ENCODE data around the gene CBX1. TPM values are rescaled to one million over a fixed set of nuclear protein-coding genes. Genes with fewer than 3 reads are reported as not detected.
"Not testable (repeated sequence)": the region's sequence is repeated elsewhere in the genome, so short reads cannot be mapped to it uniquely, and the experiment has no call there.

CBX1 gene
- total RNA-seq, 1 experiment from 2014 or later = 126 TPM

- H3K36me3 ChIP-seq (replicated peaks; ENCODE audit: control insufficient read depth, insufficient read depth, low read length) = no peaks in the 10 kb centered on the region
- H3K27me3 ChIP-seq (ENCODE audit: control insufficient read depth, insufficient read depth, low read length) = peaks cover 11% of the 10 kb centered on the region
- no peak for DNase-seq
- H3K4me3 ChIP-seq (ENCODE audit: insufficient read depth, low read depth, low read length) = no peak overlapping the region
Measured at GRCh38 chr17:48043176-48043575, 58.1 kb downstream of the CBX1 start.

GRCh38 chr17:48038687-48039086 lies 62.6 kb downstream of the CBX1 start:
- Histone ChIP-seq H3K27me3 (ENCODE audit: control insufficient read depth, insufficient read depth, low read length) (peaks cover 28% of the 10 kb centered on the region), H3K4me3 (ENCODE audit: insufficient read depth, low read depth, low read length) (no peak overlapping the region), H3K36me3 (replicated peaks; ENCODE audit: control insufficient read depth, insufficient read depth, low read length) (no peaks in the 10 kb centered on the region)
- no peak for DNase-seq

- H3K4me3 ChIP-seq (ENCODE audit: insufficient read depth, low read depth, low read length) = peak overlapping the region; percentile 22; the same call in 1 of the 2 replicates
- peak; percentile 71 for DNase-seq
- H3K27me3 ChIP-seq (ENCODE audit: control insufficient read depth, insufficient read depth, low read length) = peaks cover 28% of the 10 kb centered on the region
- H3K36me3 ChIP-seq (replicated peaks; ENCODE audit: control insufficient read depth, insufficient read depth, low read length) = no peaks in the 10 kb centered on the region
Measured at GRCh38 chr17:48037838-48038323, 63.4 kb downstream of the CBX1 start.

GRCh38 chr17:48037036-48037837 lies 64.0 kb downstream of the CBX1 start, which contains the start of gene COPZ2:
Gene COPZ2, minus strand, starts transcription at chr17:48037797. Its CDS starts 20 bp downstream, at chr17:48037777.
- Histone ChIP-seq H3K4me3 (ENCODE audit: insufficient read depth, low read depth, low read length) (peak within 1 kb of the TSS; percentile 46), H3K27me3 (ENCODE audit: control insufficient read depth, insufficient read depth, low read length) (peaks cover 29% of the 10 kb centered on the region), H3K36me3 (replicated peaks; ENCODE audit: control insufficient read depth, insufficient read depth, low read length) (no peaks in the 10 kb centered on the region)
- peak; percentile 88 for DNase-seq

GRCh38 chr17:48036693-48037035 lies 64.6 kb downstream of the CBX1 start:
- no peaks in the 10 kb centered on the region for H3K36me3 ChIP-seq (replicated peaks; ENCODE audit: control insufficient read depth, insufficient read depth, low read length)
- H3K4me3 ChIP-seq (ENCODE audit: insufficient read depth, low read depth, low read length) = peak overlapping the region; percentile 46; the same call in 1 of the 2 replicates
- H3K27me3 ChIP-seq (ENCODE audit: control insufficient read depth, insufficient read depth, low read length) = peaks cover 33% of the 10 kb centered on the region
- no peak for DNase-seq

- DNase-seq; H3K4me3 ChIP-seq (ENCODE audit: insufficient read depth, low read depth, low read length); H3K36me3 ChIP-seq (replicated peaks; ENCODE audit: control insufficient read depth, insufficient read depth, low read length): not testable (repeated sequence)
- peaks cover 33% of the 10 kb centered on the region for H3K27me3 ChIP-seq (ENCODE audit: control insufficient read depth, insufficient read depth, low read length)
Measured at GRCh38 chr17:48034734-48035133, 66.5 kb downstream of the CBX1 start.

- no peak overlapping the region for H3K4me3 ChIP-seq (ENCODE audit: insufficient read depth, low read depth, low read length)
- no peaks in the 10 kb centered on the region for H3K36me3 ChIP-seq (replicated peaks; ENCODE audit: control insufficient read depth, insufficient read depth, low read length)
- no peak for DNase-seq
- H3K27me3 ChIP-seq (ENCODE audit: control insufficient read depth, insufficient read depth, low read length) = peaks cover 12% of the 10 kb centered on the region
Measured at GRCh38 chr17:48031966-48032365, 69.3 kb downstream of the CBX1 start.

- no peak for DNase-seq
- peaks cover 12% of the 10 kb centered on the region for H3K27me3 ChIP-seq (ENCODE audit: control insufficient read depth, insufficient read depth, low read length)
- H3K4me3 ChIP-seq (ENCODE audit: insufficient read depth, low read depth, low read length) = no peak overlapping the region
- no peaks in the 10 kb centered on the region for H3K36me3 ChIP-seq (replicated peaks; ENCODE audit: control insufficient read depth, insufficient read depth, low read length)
Measured at GRCh38 chr17:48030531-48030930, 70.7 kb downstream of the CBX1 start.

- Histone ChIP-seq H3K27me3 (ENCODE audit: control insufficient read depth, insufficient read depth, low read length) (peaks cover 24% of the 10 kb centered on the region), H3K4me3 (ENCODE audit: insufficient read depth, low read depth, low read length) (no peak overlapping the region), H3K36me3 (replicated peaks; ENCODE audit: control insufficient read depth, insufficient read depth, low read length) (no peaks in the 10 kb centered on the region)
- DNase-seq = no peak
Measured at GRCh38 chr17:48028736-48029135, 72.5 kb downstream of the CBX1 start.

- DNase-seq = no peak
- Histone ChIP-seq H3K36me3 (replicated peaks; ENCODE audit: control insufficient read depth, insufficient read depth, low read length) (no peaks in the 10 kb centered on the region), H3K4me3 (ENCODE audit: insufficient read depth, low read depth, low read length) (no peak overlapping the region), H3K27me3 (ENCODE audit: control insufficient read depth, insufficient read depth, low read length) (peaks cover 27% of the 10 kb centered on the region)
Measured at GRCh38 chr17:48027322-48027981, 73.8 kb downstream of the CBX1 start.

- peak; percentile 92 for DNase-seq
- no peaks in the 10 kb centered on the region for H3K36me3 ChIP-seq (replicated peaks; ENCODE audit: control insufficient read depth, insufficient read depth, low read length)
- peaks cover 23% of the 10 kb centered on the region for H3K27me3 ChIP-seq (ENCODE audit: control insufficient read depth, insufficient read depth, low read length)
- H3K4me3 ChIP-seq (ENCODE audit: insufficient read depth, low read depth, low read length) = no peak overlapping the region
Measured at GRCh38 chr17:48026502-48027321, 74.6 kb downstream of the CBX1 start.

GRCh38 chr17:48025904-48026501 lies 75.3 kb downstream of the CBX1 start:
- H3K27me3 ChIP-seq (ENCODE audit: control insufficient read depth, insufficient read depth, low read length) = peaks cover 22% of the 10 kb centered on the region
- DNase-seq = no peak
- H3K36me3 ChIP-seq (replicated peaks; ENCODE audit: control insufficient read depth, insufficient read depth, low read length) = no peaks in the 10 kb centered on the region
- no peak overlapping the region; the same call in 1 of the 2 replicates for H3K4me3 ChIP-seq (ENCODE audit: insufficient read depth, low read depth, low read length)

GRCh38 chr17:48025040-48025903 lies 76.0 kb downstream of the CBX1 start:
- Histone ChIP-seq H3K4me3 (ENCODE audit: insufficient read depth, low read depth, low read length) (peak overlapping the region; percentile 49), H3K27me3 (ENCODE audit: control insufficient read depth, insufficient read depth, low read length) (peaks cover 22% of the 10 kb centered on the region), H3K36me3 (replicated peaks; ENCODE audit: control insufficient read depth, insufficient read depth, low read length) (no peaks in the 10 kb centered on the region)
- peak; percentile 97 for DNase-seq

Data from H7 (cell line).